ENCODE results near the gene KAT6B.

DNA sequence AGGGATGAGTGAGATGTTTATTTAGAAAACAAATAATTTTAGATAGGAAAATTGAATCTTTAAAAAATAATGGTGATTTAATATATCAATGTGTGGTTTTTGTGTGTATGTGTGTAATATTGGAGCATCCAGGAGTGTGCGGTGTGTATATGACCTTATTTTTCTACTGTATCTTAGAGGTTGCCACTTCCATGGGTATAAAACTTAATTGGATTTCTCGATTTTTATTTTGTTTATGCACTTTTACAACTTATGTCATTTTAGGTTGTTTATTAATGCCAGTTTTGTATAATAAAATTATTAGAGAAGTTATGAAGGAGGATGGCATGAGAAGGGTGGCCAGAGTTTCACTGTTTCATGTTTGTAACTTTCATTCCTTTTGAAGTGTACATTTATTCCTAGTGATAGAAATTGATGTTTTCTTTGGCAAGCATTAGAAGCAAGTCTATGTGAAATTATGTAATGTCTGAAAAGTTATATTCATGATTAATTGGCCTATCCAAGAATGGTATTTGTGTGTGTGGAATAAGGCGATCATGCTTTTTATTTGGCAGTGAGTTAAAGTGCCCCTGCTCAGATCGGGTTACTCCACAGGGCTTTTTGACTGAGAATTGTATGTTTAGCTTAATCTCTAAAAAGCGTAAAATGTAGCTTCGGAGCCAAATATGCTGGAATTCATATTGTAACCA lies 110.3 kb downstream of the KAT6B start:
- TF ChIP-seq, protein P1, sequence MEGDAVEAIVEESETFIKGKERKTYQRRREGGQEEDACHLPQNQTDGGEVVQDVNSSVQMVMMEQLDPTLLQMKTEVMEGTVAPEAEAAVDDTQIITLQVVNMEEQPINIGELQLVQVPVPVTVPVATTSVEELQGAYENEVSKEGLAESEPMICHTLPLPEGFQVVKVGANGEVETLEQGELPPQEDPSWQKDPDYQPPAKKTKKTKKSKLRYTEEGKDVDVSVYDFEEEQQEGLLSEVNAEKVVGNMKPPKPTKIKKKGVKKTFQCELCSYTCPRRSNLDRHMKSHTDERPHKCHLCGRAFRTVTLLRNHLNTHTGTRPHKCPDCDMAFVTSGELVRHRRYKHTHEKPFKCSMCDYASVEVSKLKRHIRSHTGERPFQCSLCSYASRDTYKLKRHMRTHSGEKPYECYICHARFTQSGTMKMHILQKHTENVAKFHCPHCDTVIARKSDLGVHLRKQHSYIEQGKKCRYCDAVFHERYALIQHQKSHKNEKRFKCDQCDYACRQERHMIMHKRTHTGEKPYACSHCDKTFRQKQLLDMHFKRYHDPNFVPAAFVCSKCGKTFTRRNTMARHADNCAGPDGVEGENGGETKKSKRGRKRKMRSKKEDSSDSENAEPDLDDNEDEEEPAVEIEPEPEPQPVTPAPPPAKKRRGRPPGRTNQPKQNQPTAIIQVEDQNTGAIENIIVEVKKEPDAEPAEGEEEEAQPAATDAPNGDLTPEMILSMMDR (IDR thresholded peaks at IDR 0.05): no peak
- TF ChIP-seq EZH2 (IDR thresholded peaks at IDR 0.05; ENCODE audit: borderline replicate concordance, insufficient read depth, low read depth, low read length, poor library complexity, severe bottlenecking): no peak
